ENCODE measurements around the gene SNRPD2.

DNA sequence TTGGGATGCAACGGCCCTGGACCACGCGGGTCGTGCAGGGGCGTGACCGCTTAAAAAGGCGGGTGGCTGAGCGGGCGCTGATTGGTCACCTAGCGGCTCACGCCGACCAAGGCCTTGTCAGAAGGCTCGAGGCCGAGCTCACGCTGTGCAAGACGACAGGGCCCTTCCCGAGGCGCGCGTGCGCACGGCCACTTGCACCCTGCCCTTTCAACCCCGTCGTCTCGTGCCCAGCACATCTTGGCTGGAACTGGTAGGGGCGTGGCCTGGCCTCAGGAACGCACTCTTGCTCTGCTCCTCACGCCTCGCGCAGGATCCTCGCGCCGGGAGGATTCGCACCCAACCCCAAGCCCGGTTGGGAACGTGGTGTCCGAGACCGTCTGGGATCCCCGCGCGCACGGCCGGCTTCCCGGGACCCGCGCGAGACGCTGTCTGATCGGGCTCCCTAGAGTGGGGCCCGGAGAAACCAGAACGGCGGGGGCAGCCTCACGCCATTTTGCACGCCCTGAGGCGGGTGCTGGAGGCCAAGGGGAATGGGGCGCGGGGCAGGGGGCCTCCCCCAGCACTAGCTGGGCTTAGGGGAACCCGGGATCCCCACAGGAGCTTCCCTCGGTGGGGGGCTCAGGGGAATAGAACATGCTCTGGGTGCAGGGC lies 41.5 kb upstream of the SNRPD2 start, which contains the start of gene MEIOSIN:
- TF ChIP-seq, protein P1, sequence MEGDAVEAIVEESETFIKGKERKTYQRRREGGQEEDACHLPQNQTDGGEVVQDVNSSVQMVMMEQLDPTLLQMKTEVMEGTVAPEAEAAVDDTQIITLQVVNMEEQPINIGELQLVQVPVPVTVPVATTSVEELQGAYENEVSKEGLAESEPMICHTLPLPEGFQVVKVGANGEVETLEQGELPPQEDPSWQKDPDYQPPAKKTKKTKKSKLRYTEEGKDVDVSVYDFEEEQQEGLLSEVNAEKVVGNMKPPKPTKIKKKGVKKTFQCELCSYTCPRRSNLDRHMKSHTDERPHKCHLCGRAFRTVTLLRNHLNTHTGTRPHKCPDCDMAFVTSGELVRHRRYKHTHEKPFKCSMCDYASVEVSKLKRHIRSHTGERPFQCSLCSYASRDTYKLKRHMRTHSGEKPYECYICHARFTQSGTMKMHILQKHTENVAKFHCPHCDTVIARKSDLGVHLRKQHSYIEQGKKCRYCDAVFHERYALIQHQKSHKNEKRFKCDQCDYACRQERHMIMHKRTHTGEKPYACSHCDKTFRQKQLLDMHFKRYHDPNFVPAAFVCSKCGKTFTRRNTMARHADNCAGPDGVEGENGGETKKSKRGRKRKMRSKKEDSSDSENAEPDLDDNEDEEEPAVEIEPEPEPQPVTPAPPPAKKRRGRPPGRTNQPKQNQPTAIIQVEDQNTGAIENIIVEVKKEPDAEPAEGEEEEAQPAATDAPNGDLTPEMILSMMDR (IDR thresholded peaks at IDR 0.05 in 4 of 5, conservative IDR thresholded peaks at IDR 0.05 in 1 of 5), result no peak
- TF ChIP-seq POLR2A (IDR thresholded peaks at IDR 0.05), result no peak
